Esophagus muscularis mucosa (tissue), 4 donors: ENCODE measurements around the gene TMIGD2. TPM values are rescaled to one million over a fixed set of nuclear protein-coding genes. Genes with fewer than 3 reads are reported as not detected.

Experiments
- DNase-seq: peaks from one replicate; pipeline ENCODE4 v3.0.0-alpha.2; 2017; ENCODE audit errors: extremely low spot score
- H3K27ac ChIP-seq, 4 donors: fragments of 200-600 bp; sonication (generic); replicated peaks in 1 of 4; 1 replicate in 3 of 4; 2 replicates in 1 of 4; pipeline ENCODE4 v1.5.1; 2016 to 2019; ENCODE audit warnings: mild to moderate bottlenecking in 1 of 4
- H3K27me3 ChIP-seq, 4 donors: fragments of 200-600 bp; sonication (generic); one replicate each; pipeline versions ENCODE4 v1.5.1 to v1.6.0; 2016 to 2019
- H3K36me3 ChIP-seq, 4 donors: fragments of 200-600 bp; sonication (generic); one replicate each; pipeline ENCODE4 v1.5.1; 2016 to 2019
- H3K4me1 ChIP-seq, 4 donors: fragments of 200-600 bp; sonication (generic); one replicate each; pipeline ENCODE4 v1.5.1; 2016 to 2019
- H3K4me3 ChIP-seq, 4 donors: fragments of 200-600 bp; sonication (generic); 1 replicate in 2 of 4; 2 replicates in 2 of 4; pipeline ENCODE4 v1.5.1; 2016 to 2019; ENCODE audit warnings: mild to moderate bottlenecking in 4 of 4, moderate library complexity in 1 of 4
- H3K9me3 ChIP-seq, 4 donors: fragments of 200-600 bp; sonication (generic); 1 replicate in 3 of 4; 2 replicates in 1 of 4; pipeline ENCODE4 v1.5.1; 2016 to 2019
- EP300 ChIP-seq: sonication (generic); formaldehyde crosslinking; IDR thresholded peaks from one replicate; pipeline ENCODE4 v1.6.1; 2017; ENCODE audit warnings: antibody characterized with exemption
- POLR2A ChIP-seq: fragments of 450-650 bp; IDR thresholded peaks from one replicate; pipeline ENCODE4 v1.6.1; 2017; ENCODE audit warnings: antibody characterized with exemption, moderate library complexity, mild to moderate bottlenecking, low read depth
- POLR2AphosphoS5 ChIP-seq, 2 donors: sonication (generic); formaldehyde crosslinking; IDR thresholded peaks; one replicate each; pipeline ENCODE4 v1.6.1; 2017; ENCODE audit warnings: antibody characterized with exemption in 2 of 2
- WGBS: methylation state at CpG from one replicate; pipeline ENCODE4 v1.1.5; 2018; 5-methylcytosine and 5-hydroxymethylcytosine counted together
- intact Hi-C: fragments of 100-400 bp; cut with DNase I; formaldehyde crosslinking; loops from one replicate; pipeline ENCODE4 v1.15.1; 2023
- total RNA-seq, 4 donors: library from RNA; depleted of rRNA; stranded (reverse); fragments of >200 nt; gene quantifications; one replicate each; pipeline versions ENCODE4 v1.1.0 to v1.2.1, GENCODE V29; 2016
- TF ChIP-seq, protein P1 (sequence below), 3 experiments: fragments of 200-600 bp in 2 of 3; fragments of 450-650 bp in 1 of 3; sonication (generic) in 2 of 3; IDR thresholded peaks; one replicate each; pipeline ENCODE4 v1.5.1; 2017 to 2019; ENCODE audit warnings: antibody characterized with exemption in 3 of 3, mild to moderate bottlenecking in 2 of 3, moderate library complexity in 1 of 3

The TMIGD2 gene
- total RNA-seq, 4 donors from 2014 or later: not detected

DNA sequence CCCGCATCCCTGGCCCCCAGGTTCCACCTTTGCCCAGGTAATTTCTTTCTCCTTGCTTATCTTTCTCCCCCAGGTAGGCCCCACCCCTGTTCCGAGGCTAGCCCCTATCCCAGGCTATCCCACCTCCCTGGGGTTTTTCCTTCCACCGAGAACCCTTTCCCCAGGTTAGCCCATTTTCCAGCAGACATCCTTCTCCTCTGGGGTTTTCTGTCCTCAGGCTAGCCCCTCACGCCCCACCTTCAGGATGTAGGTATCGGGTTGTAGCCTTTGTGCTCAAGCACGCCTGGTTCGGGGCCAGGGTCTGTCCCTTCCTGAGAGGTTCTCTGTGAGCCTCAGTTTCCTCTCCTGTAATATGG, 3.0 kb upstream of the TMIGD2 start:
- no peak for DNase-seq
- no peak overlapping the region for H3K4me3 ChIP-seq
- intact Hi-C loops: no loop called here
- 84% methylated on average over 4 of the region's 7 CpGs for WGBS
- no peaks in the 10 kb centered on the region for H3K36me3 ChIP-seq
- H3K9me3 ChIP-seq: no peaks in the 10 kb centered on the region
- H3K4me1 ChIP-seq: peaks cover 0 to 8% (median 7%) of the 10 kb centered on the region in 4 donors
- H3K27ac ChIP-seq: no peak overlapping the region
- peaks cover 0 to 52% (median 19%) of the 10 kb centered on the region in 4 donors for H3K27me3 ChIP-seq
- TF ChIP-seq, protein P1, sequence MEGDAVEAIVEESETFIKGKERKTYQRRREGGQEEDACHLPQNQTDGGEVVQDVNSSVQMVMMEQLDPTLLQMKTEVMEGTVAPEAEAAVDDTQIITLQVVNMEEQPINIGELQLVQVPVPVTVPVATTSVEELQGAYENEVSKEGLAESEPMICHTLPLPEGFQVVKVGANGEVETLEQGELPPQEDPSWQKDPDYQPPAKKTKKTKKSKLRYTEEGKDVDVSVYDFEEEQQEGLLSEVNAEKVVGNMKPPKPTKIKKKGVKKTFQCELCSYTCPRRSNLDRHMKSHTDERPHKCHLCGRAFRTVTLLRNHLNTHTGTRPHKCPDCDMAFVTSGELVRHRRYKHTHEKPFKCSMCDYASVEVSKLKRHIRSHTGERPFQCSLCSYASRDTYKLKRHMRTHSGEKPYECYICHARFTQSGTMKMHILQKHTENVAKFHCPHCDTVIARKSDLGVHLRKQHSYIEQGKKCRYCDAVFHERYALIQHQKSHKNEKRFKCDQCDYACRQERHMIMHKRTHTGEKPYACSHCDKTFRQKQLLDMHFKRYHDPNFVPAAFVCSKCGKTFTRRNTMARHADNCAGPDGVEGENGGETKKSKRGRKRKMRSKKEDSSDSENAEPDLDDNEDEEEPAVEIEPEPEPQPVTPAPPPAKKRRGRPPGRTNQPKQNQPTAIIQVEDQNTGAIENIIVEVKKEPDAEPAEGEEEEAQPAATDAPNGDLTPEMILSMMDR (IDR thresholded peaks at IDR 0.05): no peak
- no peak for TF ChIP-seq POLR2A
- no peak for TF ChIP-seq EP300
- no peak for TF ChIP-seq POLR2AphosphoS5 (IDR thresholded peaks at IDR 0.05)

DNA sequence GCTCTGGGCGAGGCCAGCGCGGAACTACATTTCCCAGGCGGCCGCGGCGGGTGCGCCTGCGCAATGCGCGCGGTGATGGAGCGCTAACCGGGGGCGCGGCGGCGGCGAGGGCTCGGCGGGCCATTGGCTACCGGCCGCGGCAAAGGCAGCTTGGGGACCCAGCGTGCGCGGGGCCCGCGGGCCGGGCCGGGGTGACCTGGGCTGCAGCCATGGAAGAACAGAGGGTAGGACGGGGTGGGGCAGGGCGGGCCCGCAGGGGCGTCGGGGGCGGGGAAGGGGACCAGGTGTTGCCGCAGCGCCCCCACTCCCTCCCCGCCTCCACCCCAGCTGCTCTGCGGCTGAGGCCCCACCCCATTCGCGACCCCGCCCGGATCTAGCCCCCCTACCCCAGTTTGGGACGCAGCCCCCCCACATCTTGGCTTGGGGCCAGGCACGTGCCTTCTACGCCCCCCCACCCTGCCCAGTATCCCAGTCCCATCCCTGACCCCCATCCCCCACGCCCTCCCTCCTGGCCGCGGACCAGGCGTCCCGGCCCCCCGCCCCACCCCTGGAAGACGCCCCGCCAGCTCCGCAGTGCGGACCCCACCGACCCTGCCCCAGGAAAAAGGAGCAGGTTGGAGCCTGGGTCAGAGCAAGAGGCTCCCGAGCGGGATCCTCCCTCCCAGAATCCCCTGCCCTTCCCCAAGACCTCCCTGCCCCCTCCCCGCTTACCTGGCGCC, 2.5 kb upstream of the TMIGD2 start, which contains the start of gene FSD1:
TSS of gene FSD1 (plus strand) at position 61 of the 719 bp plus-strand sequence. CDS start at position 210, 149 bp downstream.
- Histone ChIP-seq H3K4me1 (peaks cover 0 to 8% (median 7%) of the 10 kb centered on the region in 4 donors), H3K36me3 (no peaks in the 10 kb centered on the region), H3K27ac (no peak within 1 kb of the TSS), H3K9me3 (no peaks in the 10 kb centered on the region), H3K4me3 (peak within 1 kb of the TSS; percentile 22 to 52 (median 30)), H3K27me3 (peaks cover 0 to 56% (median 19%) of the 10 kb centered on the region in 4 donors)
- WGBS: 2% methylated on average over 7 of the region's 63 CpGs
- no peak for TF ChIP-seq POLR2AphosphoS5 (IDR thresholded peaks at IDR 0.05)
- TF ChIP-seq POLR2A: no peak
- TF ChIP-seq EP300: no peak
- TF ChIP-seq, protein P1 (IDR thresholded peaks at IDR 0.05): no peak
- intact Hi-C loops: no loop called here
- no peak for DNase-seq

DNA sequence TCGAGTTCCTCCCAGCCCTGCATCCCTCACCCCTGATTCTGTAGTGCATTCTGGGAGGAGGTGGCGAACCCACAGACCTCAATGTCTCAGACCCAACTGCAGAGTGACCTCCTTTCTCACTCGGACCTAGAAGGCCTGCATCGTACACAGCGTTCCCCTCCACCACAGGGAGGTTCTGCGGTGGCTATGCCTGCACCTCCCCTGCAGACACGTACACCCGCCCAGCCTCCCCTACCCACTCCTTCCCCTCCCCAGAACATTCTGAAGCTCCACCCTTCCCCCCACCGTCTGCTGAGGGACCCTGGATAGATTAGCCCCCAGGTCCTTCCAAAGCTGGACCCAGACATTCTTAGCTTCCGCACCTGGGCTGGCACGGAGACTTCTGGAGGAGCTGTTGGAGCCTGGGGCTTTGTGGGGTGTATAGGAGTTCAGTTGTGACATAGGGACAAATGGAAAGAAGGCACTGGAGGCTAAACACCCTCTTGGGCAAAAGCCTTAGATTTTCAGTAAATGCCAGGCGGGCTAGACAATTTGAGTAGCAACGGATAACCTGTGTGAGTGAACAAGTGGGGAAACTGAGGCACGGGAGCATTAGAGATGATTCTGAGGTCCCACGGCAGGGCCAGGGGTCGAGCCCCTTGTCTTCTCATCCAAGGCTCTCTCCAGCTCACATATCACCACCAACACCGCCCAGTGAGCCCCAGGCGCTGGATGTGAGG, 1.8 kb upstream of the TMIGD2 start:
- Histone ChIP-seq H3K4me1 (peaks cover 0 to 8% (median 7%) of the 10 kb centered on the region in 4 donors), H3K9me3 (no peaks in the 10 kb centered on the region), H3K4me3 (peak overlapping the region; percentile 22 to 52 (median 30)), H3K27me3 (peaks cover 0 to 63% (median 19%) of the 10 kb centered on the region in 4 donors), H3K36me3 (no peaks in the 10 kb centered on the region), H3K27ac (no peak overlapping the region)
- TF ChIP-seq, protein P1 (IDR thresholded peaks at IDR 0.05): no peak
- TF ChIP-seq POLR2AphosphoS5 (IDR thresholded peaks at IDR 0.05): no peak
- no peak for TF ChIP-seq POLR2A
- TF ChIP-seq EP300: no peak
- WGBS: 57% methylated on average over 16 of the region's 18 CpGs
- intact Hi-C loops: no loop called here
- no peak for DNase-seq

DNA sequence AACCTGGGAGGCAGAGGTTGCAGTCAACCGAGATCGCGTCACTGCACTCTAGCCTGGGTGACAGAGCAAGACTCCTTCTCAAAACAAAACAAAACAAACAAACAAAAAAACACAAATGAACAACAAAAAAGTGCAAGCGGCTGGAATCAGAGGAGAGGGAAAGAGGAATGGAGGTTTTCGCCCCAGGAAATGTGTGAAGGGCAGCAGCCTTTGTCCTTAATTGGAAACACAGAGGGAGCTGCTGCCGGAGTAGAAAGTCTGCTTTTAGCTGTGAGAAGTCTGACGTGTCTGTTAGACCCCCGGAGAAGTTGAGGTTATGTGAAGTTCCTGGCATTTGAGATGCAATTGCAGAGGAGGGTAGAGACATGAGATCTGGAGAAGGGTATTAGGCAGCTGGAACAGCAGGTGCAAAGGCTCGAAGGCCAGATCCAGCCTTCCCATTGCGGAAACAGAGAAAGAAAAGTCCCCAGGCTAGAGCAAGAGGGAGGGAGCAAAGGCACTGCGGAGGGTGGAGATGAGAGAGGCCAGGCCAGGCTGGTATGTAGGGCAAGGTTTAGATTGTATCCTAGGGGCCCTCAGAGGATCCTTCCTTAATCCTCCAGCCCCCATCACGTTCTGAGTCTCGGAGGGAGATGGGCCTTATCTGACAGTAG, 473 bp downstream of the TMIGD2 start:
- 63% methylated on average over 13 of the region's 13 CpGs for WGBS
- TF ChIP-seq, protein P1 (IDR thresholded peaks at IDR 0.05): no peak
- TF ChIP-seq EP300 (no peak), POLR2AphosphoS5 (IDR thresholded peaks at IDR 0.05) (no peak), POLR2A (no peak)
- intact Hi-C loops: no loop called here

More for the DNA sequence above, 473 bp downstream of the TMIGD2 start:
- no peaks in the 10 kb centered on the region for H3K36me3 ChIP-seq
- peaks cover 0 to 80% (median 19%) of the 10 kb centered on the region in 4 donors for H3K27me3 ChIP-seq
- DNase-seq: no peak
- H3K4me1 ChIP-seq: peaks cover 0 to 8% (median 7%) of the 10 kb centered on the region in 4 donors
- H3K27ac ChIP-seq: no peak overlapping the region
- no peak overlapping the region for H3K4me3 ChIP-seq
- no peaks in the 10 kb centered on the region for H3K9me3 ChIP-seq
